Activated CD4-positive, CD25-positive, alpha-beta regulatory T cell (primary cell): Measurements from ENCODE around the gene GABBR2.

Source experiments
- DNase-seq, 4 experiments: peaks; one replicate each; lab custom pipeline; 2025; lab: John Stamatoyannopoulos, UW

Gene GABBR2

GRCh38 chr9:98708933-98709911 is at the start of gene GABBR2:
Gene GABBR2 (minus strand): TSS chr9:98708935. CDS start chr9:98708737, 198 bp downstream.
- DNase-seq, result no peak

GRCh38 chr9:98755006-98755618 is 46.4 kb upstream of the GABBR2 start:
- DNase-seq, result no peak

GRCh38 chr9:98751210-98751609 is 42.5 kb upstream of the GABBR2 start:
- no peak for DNase-seq

GRCh38 chr9:98750364-98751060 is 41.8 kb upstream of the GABBR2 start:
- no peak for DNase-seq

- DNase-seq, result no peak
Observed at GRCh38 chr9:98747476-98747875, 38.7 kb upstream of the GABBR2 start.

- no peak for DNase-seq
Observed at GRCh38 chr9:98745470-98745869, 36.7 kb upstream of the GABBR2 start.

GRCh38 chr9:98743818-98744611 is 35.3 kb upstream of the GABBR2 start:
- DNase-seq, result no peak

- no peak for DNase-seq
Observed at GRCh38 chr9:98743329-98743728, 34.6 kb upstream of the GABBR2 start.

GRCh38 chr9:98742325-98743280 is 33.9 kb upstream of the GABBR2 start:
- DNase-seq, result no peak

- DNase-seq, result no peak
Observed at GRCh38 chr9:98740226-98740881, 31.6 kb upstream of the GABBR2 start.

- DNase-seq, result no peak
Observed at GRCh38 chr9:98738741-98739140, 30.0 kb upstream of the GABBR2 start.

- DNase-seq, result no peak
Observed at GRCh38 chr9:98736226-98736625, 27.5 kb upstream of the GABBR2 start.

- no peak for DNase-seq
Observed at GRCh38 chr9:98732801-98733200, 24.1 kb upstream of the GABBR2 start.

- DNase-seq, result no peak
Observed at GRCh38 chr9:98732091-98732490, 23.4 kb upstream of the GABBR2 start.

- DNase-seq, result no peak
Observed at GRCh38 chr9:98730871-98731270, 22.1 kb upstream of the GABBR2 start.

- DNase-seq, result no peak
Observed at GRCh38 chr9:98728500-98728899, 19.8 kb upstream of the GABBR2 start.

GRCh38 chr9:98727428-98727827 is 18.7 kb upstream of the GABBR2 start:
- no peak for DNase-seq

- DNase-seq, result no peak
Observed at GRCh38 chr9:98726735-98727134, 18.0 kb upstream of the GABBR2 start.

- no peak for DNase-seq
Observed at GRCh38 chr9:98724810-98725530, 16.2 kb upstream of the GABBR2 start.
